ENCODE data around the gene PRKCH. TPM values are rescaled to one million over a fixed set of nuclear protein-coding genes. Genes with fewer than 3 reads are reported as not detected.

PRKCH gene
- total RNA-seq, 1 experiment from 2014 or later, result 5.2 TPM

- Histone ChIP-seq H3K23ac (ENCODE audit: insufficient read length, low read depth, low read length) (no peak overlapping the region), H3K27ac (ENCODE audit: insufficient read length, low read depth, low read length) (no peak overlapping the region), H3K23me2 (ENCODE audit: insufficient read length, low read depth, low read length, poor library complexity, severe bottlenecking) (no peaks in the 10 kb centered on the region), H3K9me3 (ENCODE audit: control insufficient read depth, low read depth, low read length) (no peaks in the 10 kb centered on the region), H3K4me1 (ENCODE audit: insufficient read depth, low read length) (peaks cover 3% of the 10 kb centered on the region; the same call in 1 of the 2 replicates), H4K5ac (ENCODE audit: insufficient read length, low read depth, low read length) (no peak overlapping the region), H4K91ac (ENCODE audit: insufficient read length, low read depth, low read length) (no peak overlapping the region), H3K18ac (ENCODE audit: insufficient read length, low read depth, low read length) (no peak overlapping the region), H3K4ac (ENCODE audit: low read depth, low read length) (no peak overlapping the region), H3K9ac (ENCODE audit: extremely low read depth, insufficient read length, low read length) (no peak overlapping the region), H3K14ac (ENCODE audit: insufficient read depth, low read length) (no peak overlapping the region), H3K79me1 (ENCODE audit: insufficient read depth, low read depth, low read length, poor library complexity, severe bottlenecking) (no peaks in the 10 kb centered on the region), H4K20me1 (ENCODE audit: control insufficient read depth, insufficient read depth, insufficient read length) (no peaks in the 10 kb centered on the region), H2BK120ac (ENCODE audit: low read depth, low read length, poor library complexity, severe bottlenecking) (no peak overlapping the region), H3K56ac (ENCODE audit: insufficient read length, low read depth, low read length) (no peak overlapping the region), H3T11ph (ENCODE audit: low read length) (no peak overlapping the region), H2BK5ac (ENCODE audit: insufficient read length, low read length) (no peak overlapping the region), H2AFZ (ENCODE audit: low read length) (no peak overlapping the region), H2BK20ac (ENCODE audit: low read depth, low read length, poor library complexity, severe bottlenecking) (no peak overlapping the region), H3K27me3 (ENCODE audit: insufficient read depth, low read length) (no peaks in the 10 kb centered on the region), H2BK15ac (ENCODE audit: low read depth, low read length) (no peak overlapping the region), H3K4me2 (ENCODE audit: insufficient read depth, insufficient read length, low read length) (no peak overlapping the region), H4K8ac (replicated peaks; ENCODE audit: insufficient read length, low read depth, low read length) (no peak overlapping the region), H2AK5ac (ENCODE audit: insufficient read length, low read length) (no peak overlapping the region), H3K79me2 (ENCODE audit: insufficient read depth, low read length) (no peaks in the 10 kb centered on the region), H2BK12ac (ENCODE audit: insufficient read length, low read depth, low read length) (no peak overlapping the region)
- Mint-ChIP-seq H3K36me3 (ENCODE audit: insufficient read depth in 1 of 3, low read depth in 3 of 3) (no peaks in the 10 kb centered on the region), H3K9me3 (no peaks in the 10 kb centered on the region), H3K4me3 (no peak overlapping the region), H3K27me3 (ENCODE audit: low read depth) (no peaks in the 10 kb centered on the region), H3K4me1 (peaks cover 7 to 9% of the 10 kb centered on the region in 2 experiments), H3K27ac (no peak overlapping the region)
- DNase-seq, result no peak
- no CpG with 5 or more reads among the region's 3 CpGs for WGBS (ENCODE audit: extremely low coverage, insufficient read length, low lambda C conversion rate)
- no peak for TF ChIP-seq CTCF (conservative IDR thresholded peaks at IDR 0.05)
These were observed 44.4 kb downstream of the PRKCH start for GRCh38 chr14:61365667-61366212.
